ENCODE measurements around the gene RPUSD3.
"Not testable (repeated sequence)": the region's sequence is repeated elsewhere in the genome, so short reads cannot be mapped to it uniquely, and the experiment has no call there.

Gene RPUSD3

DNA sequence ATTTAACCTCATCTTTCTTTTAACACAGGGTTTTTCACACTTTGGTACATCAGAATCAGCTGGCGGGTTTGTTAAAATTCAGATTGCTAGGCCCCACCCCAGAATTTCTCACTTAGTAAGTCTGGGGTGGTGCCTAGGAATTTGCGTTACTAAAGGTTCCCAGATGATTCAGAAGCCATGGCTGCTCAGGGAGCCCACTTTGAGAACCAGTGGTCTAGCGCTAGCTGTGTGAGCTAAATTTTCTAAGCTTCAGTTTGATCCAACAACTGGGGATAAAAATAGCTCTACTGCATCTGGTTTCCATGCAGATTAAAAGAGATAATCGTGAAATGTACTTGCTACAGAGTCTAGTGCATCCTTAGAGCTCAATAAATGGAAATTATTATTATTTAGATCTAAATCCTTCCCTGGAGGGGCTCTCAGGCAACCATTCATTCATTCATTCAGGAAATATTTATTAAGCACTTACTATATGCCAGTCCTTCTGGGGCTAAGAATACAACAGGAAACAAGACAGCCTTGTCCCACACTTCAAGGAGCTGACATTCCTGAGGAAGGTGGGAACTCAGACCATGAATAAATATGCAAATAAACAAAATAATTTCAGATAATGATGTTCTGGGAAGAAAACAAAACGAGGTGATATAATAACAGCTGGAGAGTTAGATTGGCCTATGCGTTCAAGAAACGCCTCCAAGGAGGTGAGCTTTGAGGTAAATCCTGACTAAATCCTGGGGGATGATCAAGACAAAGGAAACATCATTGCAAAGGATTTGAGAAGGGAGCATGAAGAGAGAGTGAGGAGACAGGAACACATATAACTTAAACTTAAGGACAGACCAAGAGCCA is 40.1 kb upstream of the RPUSD3 start:
- Histone ChIP-seq H3K27ac (ENCODE audit: low read depth, low read length) (peak overlapping the region; percentile 74), H3K4me1 (ENCODE audit: control insufficient read depth in 5 of 5, insufficient read depth in 5 of 5, low read length in 5 of 5) (peaks cover 3 to 14% (median 11%) of the 10 kb centered on the region in 5 donors)

DNA sequence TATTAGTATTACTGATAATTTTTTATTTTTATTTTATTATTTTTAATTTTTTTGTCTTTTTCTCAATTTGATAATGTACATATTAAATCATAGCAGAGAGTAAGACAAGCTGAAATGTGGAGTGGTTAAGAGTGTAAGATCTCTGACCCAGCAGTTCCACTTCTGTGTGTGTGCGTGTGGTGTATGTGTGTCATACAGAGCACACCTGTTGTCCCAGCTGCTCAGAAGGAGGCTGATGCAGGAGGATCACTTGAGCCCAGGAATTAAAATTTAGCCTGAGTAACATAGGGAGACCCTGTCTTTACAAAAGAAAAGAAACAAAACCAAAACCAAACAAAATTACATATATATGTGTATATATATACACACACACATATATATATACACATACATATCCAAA is 37.6 kb upstream of the RPUSD3 start:
- Histone ChIP-seq H3K36me3 (ENCODE audit: control insufficient read depth in 5 of 5, insufficient read depth in 5 of 5, low read length in 5 of 5) (peaks cover 0 to 17% (median 7%) of the 10 kb centered on the region in 5 donors), H3K4me3 (ENCODE audit: low read depth in 1 of 5, low read length in 5 of 5) (no peak overlapping the region), H3K9ac (ENCODE audit: low read length in 5 of 5) (no peak overlapping the region), H3K9me3 (ENCODE audit: control insufficient read depth in 5 of 5, low read length in 5 of 5) (no peaks in the 10 kb centered on the region), H3K4me1 (ENCODE audit: control insufficient read depth in 5 of 5, insufficient read depth in 5 of 5, low read length in 5 of 5) (peaks cover 6 to 33% (median 32%) of the 10 kb centered on the region in 5 donors), H3K27ac (ENCODE audit: low read depth, low read length) (no peak overlapping the region), H3K27me3 (ENCODE audit: control insufficient read depth in 5 of 5, insufficient read depth in 4 of 5, low read length in 5 of 5) (no peaks in the 10 kb centered on the region)

More for the DNA sequence above, 40.1 kb upstream of the RPUSD3 start:
- Histone ChIP-seq H3K4me3 (ENCODE audit: low read depth in 1 of 5, low read length in 5 of 5) (no peak overlapping the region), H3K27me3 (ENCODE audit: control insufficient read depth in 5 of 5, insufficient read depth in 4 of 5, low read length in 5 of 5) (no peaks in the 10 kb centered on the region), H3K9me3 (ENCODE audit: control insufficient read depth in 5 of 5, low read length in 5 of 5) (no peaks in the 10 kb centered on the region), H3K9ac (ENCODE audit: low read length in 5 of 5) (peak overlapping the region in 1 of 5 donors; percentile 28), H3K36me3 (ENCODE audit: control insufficient read depth in 5 of 5, insufficient read depth in 5 of 5, low read length in 5 of 5) (no peaks in the 10 kb centered on the region)

DNA sequence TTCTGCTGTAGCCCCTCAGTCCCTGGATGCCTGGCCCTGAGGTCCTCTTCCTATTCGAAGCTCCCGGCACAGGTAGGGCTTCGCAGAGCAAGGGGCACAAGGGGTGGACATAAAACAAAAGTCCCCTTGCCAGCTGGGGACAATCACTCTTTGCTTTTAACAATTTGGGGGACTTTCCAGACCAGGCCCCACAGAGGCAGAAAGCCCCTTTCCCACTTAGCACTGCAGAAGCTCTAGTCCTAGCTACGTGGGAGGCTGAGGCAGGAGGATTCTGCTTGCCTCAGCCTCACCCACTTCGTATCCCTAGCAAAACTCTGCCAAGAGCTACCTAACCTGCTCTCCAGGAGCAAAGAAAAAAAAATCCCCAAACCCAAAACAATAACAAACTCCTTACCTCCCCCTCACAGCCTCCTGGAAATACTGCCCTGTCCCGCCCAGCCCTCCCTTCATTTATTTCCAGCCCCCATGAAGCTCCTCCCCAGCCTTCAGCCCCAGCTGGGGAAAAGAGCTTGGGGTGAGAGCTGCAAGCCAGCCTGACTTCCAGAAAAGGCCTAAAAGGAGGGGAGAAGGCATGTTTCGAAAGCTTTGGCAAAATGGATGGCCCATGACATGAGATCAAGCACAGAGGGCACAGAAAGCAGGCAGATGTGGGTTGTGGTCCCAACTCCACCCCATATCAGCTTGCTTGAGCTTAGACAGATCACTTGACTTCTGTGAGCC is 36.2 kb upstream of the RPUSD3 start, which contains the start of gene CIDEC:
TSS of gene CIDEC (minus strand) at position 424 of the 720 bp plus-strand sequence. CDS start 1,767 bp downstream, outside the sequence.
- Histone ChIP-seq H3K36me3 (ENCODE audit: control insufficient read depth in 5 of 5, insufficient read depth in 5 of 5, low read length in 5 of 5) (peaks cover 4 to 24% (median 7%) of the 10 kb centered on the region in 5 donors), H3K9me3 (ENCODE audit: control insufficient read depth in 5 of 5, low read length in 5 of 5) (no peaks in the 10 kb centered on the region), H3K9ac (ENCODE audit: low read length in 5 of 5) (peak within 1 kb of the TSS; percentile 71 to 98 (median 88)), H3K27ac (ENCODE audit: low read depth, low read length) (peak within 1 kb of the TSS; percentile 99), H3K4me1 (ENCODE audit: control insufficient read depth in 5 of 5, insufficient read depth in 5 of 5, low read length in 5 of 5) (peaks cover 6 to 47% (median 42%) of the 10 kb centered on the region in 5 donors), H3K27me3 (ENCODE audit: control insufficient read depth in 5 of 5, insufficient read depth in 4 of 5, low read length in 5 of 5) (no peaks in the 10 kb centered on the region), H3K4me3 (ENCODE audit: low read depth in 1 of 5, low read length in 5 of 5) (peak within 1 kb of the TSS; percentile 53 to 84 (median 74))

DNA sequence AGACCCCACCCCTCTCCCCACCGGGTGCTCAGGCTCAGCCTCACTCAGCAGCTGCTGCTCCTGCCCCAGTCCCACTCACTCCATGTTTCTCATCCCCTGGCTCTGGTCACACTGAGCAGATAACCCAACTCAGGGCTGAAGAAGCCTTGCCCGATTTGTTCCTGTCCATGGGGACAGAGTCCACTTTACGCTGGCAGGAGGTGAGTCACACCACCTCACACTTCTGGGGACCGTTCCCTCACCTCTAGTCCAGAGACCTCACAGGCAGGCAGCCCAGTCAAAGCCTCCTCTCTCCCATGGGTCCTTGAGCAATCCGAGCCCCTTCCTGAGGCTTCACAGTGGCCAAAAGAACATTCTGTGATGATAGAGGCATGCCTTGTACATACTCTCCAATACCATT is 34.9 kb upstream of the RPUSD3 start:
- Histone ChIP-seq H3K27me3 (ENCODE audit: control insufficient read depth in 5 of 5, insufficient read depth in 4 of 5, low read length in 5 of 5) (no peaks in the 10 kb centered on the region), H3K4me1 (ENCODE audit: control insufficient read depth in 5 of 5, insufficient read depth in 5 of 5, low read length in 5 of 5) (peaks cover 6 to 52% (median 40%) of the 10 kb centered on the region in 5 donors), H3K9ac (ENCODE audit: low read length in 5 of 5) (peak overlapping the region in 4 of 5 donors; percentile 35 to 98 (median 90)), H3K9me3 (ENCODE audit: control insufficient read depth in 5 of 5, low read length in 5 of 5) (no peaks in the 10 kb centered on the region), H3K27ac (ENCODE audit: low read depth, low read length) (peak overlapping the region; percentile 99), H3K36me3 (ENCODE audit: control insufficient read depth in 5 of 5, insufficient read depth in 5 of 5, low read length in 5 of 5) (peaks cover 6 to 29% (median 8%) of the 10 kb centered on the region in 5 donors), H3K4me3 (ENCODE audit: low read depth in 1 of 5, low read length in 5 of 5) (peak overlapping the region; percentile 53 to 84 (median 75))

DNA sequence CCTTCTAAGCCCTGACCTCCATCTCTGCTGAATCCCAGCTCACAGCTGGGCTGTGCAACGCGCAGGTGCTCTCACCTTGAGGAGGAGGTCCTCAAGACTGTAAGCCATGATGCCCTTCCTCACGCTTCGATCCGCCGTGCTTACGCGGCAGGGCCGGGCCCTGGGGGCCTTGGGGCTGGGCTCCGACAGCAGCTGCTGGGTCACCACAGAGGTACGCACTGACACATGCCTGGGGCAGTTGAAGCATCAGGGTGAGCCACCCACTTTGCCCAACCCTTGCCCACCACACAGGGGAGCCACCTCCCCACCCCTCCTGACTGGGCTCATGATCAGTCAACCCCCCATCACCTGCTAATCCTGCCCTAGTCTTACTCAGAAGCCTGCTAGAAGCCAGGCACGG is 33.2 kb upstream of the RPUSD3 start:
- H3K36me3 ChIP-seq (ENCODE audit: control insufficient read depth in 5 of 5, insufficient read depth in 5 of 5, low read length in 5 of 5), result peaks cover 6 to 39% (median 10%) of the 10 kb centered on the region in 5 donors
- H3K27me3 ChIP-seq (ENCODE audit: control insufficient read depth in 5 of 5, insufficient read depth in 4 of 5, low read length in 5 of 5), result no peaks in the 10 kb centered on the region
- H3K4me3 ChIP-seq (ENCODE audit: low read depth in 1 of 5, low read length in 5 of 5), result peak overlapping the region; percentile 18 to 76 (median 53)

DNA sequence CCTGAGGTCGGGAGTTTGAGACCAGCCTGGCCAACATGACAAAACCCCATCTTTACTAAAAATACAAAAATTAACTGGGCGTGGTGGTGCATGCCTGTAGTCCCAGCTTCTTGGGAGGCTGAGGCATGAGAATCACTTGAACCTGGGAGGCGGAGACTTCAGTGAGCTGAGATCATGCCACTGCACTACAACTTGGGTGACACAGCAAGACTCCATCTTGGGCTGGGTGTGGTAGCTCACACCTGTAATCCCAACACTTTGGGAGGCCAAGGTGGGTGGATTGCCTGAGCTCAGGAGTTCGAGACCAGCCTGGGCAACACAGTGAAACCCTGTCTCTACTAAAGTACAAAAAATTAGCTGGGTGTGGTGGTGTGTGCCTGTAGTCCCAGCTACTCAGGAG is 32.4 kb upstream of the RPUSD3 start:
- Histone ChIP-seq H3K36me3 (ENCODE audit: control insufficient read depth in 5 of 5, insufficient read depth in 5 of 5, low read length in 5 of 5) (peaks cover 6 to 42% (median 14%) of the 10 kb centered on the region in 5 donors), H3K27ac (ENCODE audit: low read depth, low read length) (peak overlapping the region; percentile 45), H3K4me1 (ENCODE audit: control insufficient read depth in 5 of 5, insufficient read depth in 5 of 5, low read length in 5 of 5) (peaks cover 6 to 68% (median 40%) of the 10 kb centered on the region in 5 donors), H3K4me3 (ENCODE audit: low read depth in 1 of 5, low read length in 5 of 5) (peak overlapping the region in 3 of 5 donors; percentile 2 to 47 (median 47))
- not testable (repeated sequence) for H3K9ac ChIP-seq (ENCODE audit: low read length in 5 of 5); H3K27me3 ChIP-seq (ENCODE audit: control insufficient read depth in 5 of 5, insufficient read depth in 4 of 5, low read length in 5 of 5); H3K9me3 ChIP-seq (ENCODE audit: control insufficient read depth in 5 of 5, low read length in 5 of 5)

More for the DNA sequence above, 33.2 kb upstream of the RPUSD3 start:
- Histone ChIP-seq H3K9ac (ENCODE audit: low read length in 5 of 5) (peak overlapping the region in 3 of 5 donors; percentile 50 to 98 (median 56)), H3K9me3 (ENCODE audit: control insufficient read depth in 5 of 5, low read length in 5 of 5) (no peaks in the 10 kb centered on the region), H3K4me1 (ENCODE audit: control insufficient read depth in 5 of 5, insufficient read depth in 5 of 5, low read length in 5 of 5) (peaks cover 6 to 66% (median 40%) of the 10 kb centered on the region in 5 donors), H3K27ac (ENCODE audit: low read depth, low read length) (peak overlapping the region; percentile 99)

DNA sequence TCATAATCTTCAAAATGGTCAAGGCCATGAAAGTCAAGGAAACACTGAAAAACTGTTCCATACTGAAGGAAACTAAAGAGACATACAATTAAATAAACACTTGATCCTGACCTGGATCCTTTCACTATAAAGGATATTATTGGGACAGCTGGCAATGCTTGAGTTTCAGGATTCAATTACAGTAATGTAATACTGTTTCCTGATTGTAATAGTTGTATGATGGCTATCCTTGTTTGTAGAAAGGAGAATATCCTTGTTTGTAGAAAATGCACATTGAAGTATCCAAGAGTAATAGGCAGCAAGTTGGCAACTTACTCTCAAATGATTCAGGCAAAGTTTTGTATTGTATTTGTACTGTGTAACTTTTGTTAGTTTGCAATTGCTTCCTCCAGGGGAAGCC is 31.6 kb upstream of the RPUSD3 start:
- H3K9me3 ChIP-seq (ENCODE audit: control insufficient read depth in 5 of 5, low read length in 5 of 5), result no peaks in the 10 kb centered on the region
- H3K36me3 ChIP-seq (ENCODE audit: control insufficient read depth in 5 of 5, insufficient read depth in 5 of 5, low read length in 5 of 5), result peaks cover 7 to 45% (median 17%) of the 10 kb centered on the region in 5 donors
- H3K4me1 ChIP-seq (ENCODE audit: control insufficient read depth in 5 of 5, insufficient read depth in 5 of 5, low read length in 5 of 5), result peaks cover 6 to 68% (median 38%) of the 10 kb centered on the region in 5 donors
- peak overlapping the region; percentile 45 for H3K27ac ChIP-seq (ENCODE audit: low read depth, low read length)
- H3K9ac ChIP-seq (ENCODE audit: low read length in 5 of 5), result no peak overlapping the region
- peak overlapping the region in 4 of 5 donors; percentile 2 to 48 (median 34) for H3K4me3 ChIP-seq (ENCODE audit: low read depth in 1 of 5, low read length in 5 of 5)
- H3K27me3 ChIP-seq (ENCODE audit: control insufficient read depth in 5 of 5, insufficient read depth in 4 of 5, low read length in 5 of 5), result no peaks in the 10 kb centered on the region

DNA sequence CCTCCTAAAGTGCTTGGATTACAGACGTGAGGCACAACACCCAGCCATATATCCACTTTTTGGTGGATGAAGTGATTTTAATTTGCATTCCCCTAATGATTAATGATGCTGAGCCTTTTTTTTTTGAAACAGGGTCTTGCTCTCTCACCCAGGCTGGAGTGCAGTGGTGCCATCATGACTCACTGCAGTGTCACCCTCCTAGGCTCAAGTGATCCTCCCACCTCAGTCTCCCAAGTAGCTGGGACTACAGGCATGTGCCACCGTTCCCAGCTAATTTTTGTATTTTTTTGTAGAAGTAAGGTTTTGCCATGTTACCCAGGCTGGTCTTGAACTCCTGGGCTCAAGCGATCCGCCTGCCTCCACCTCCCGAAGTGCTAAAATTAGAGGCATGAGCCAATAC is 28.3 kb upstream of the RPUSD3 start:
- not testable (repeated sequence) for H3K9ac ChIP-seq (ENCODE audit: low read length in 5 of 5); H3K9me3 ChIP-seq (ENCODE audit: control insufficient read depth in 5 of 5, low read length in 5 of 5); H3K4me3 ChIP-seq (ENCODE audit: low read depth in 1 of 5, low read length in 5 of 5); H3K27me3 ChIP-seq (ENCODE audit: control insufficient read depth in 5 of 5, insufficient read depth in 4 of 5, low read length in 5 of 5)
- peak overlapping the region; percentile 74 for H3K27ac ChIP-seq (ENCODE audit: low read depth, low read length)
- H3K36me3 ChIP-seq (ENCODE audit: control insufficient read depth in 5 of 5, insufficient read depth in 5 of 5, low read length in 5 of 5), result peaks cover 10 to 59% (median 32%) of the 10 kb centered on the region in 5 donors
- H3K4me1 ChIP-seq (ENCODE audit: control insufficient read depth in 5 of 5, insufficient read depth in 5 of 5, low read length in 5 of 5), result peaks cover 0 to 68% (median 22%) of the 10 kb centered on the region in 5 donors

DNA sequence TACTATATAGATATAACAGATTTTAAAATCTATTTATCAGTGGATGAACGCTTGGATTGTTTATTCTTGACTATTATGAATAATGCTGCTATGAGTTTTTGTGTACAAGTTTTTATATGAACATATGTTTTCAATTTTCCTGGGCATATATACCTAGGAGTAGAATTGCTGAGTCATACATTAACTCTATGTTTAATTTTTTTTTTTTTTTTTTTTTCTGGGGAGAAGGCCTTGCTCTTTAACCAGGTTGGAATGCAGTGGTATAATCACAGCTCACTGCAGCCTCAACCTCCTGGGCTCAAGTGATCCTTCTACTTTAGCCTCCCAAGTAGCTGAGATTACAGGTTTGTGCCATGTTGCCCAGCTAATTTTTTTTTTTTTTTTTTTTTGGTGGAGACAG is 27.2 kb upstream of the RPUSD3 start:
- Histone ChIP-seq H3K4me3 (ENCODE audit: low read depth in 1 of 5, low read length in 5 of 5) (no peak overlapping the region), H3K36me3 (ENCODE audit: control insufficient read depth in 5 of 5, insufficient read depth in 5 of 5, low read length in 5 of 5) (peaks cover 10 to 60% (median 30%) of the 10 kb centered on the region in 5 donors), H3K9ac (ENCODE audit: low read length in 5 of 5) (peak overlapping the region in 1 of 5 donors; percentile 13), H3K9me3 (ENCODE audit: control insufficient read depth in 5 of 5, low read length in 5 of 5) (no peaks in the 10 kb centered on the region), H3K27ac (ENCODE audit: low read depth, low read length) (peak overlapping the region; percentile 74), H3K27me3 (ENCODE audit: control insufficient read depth in 5 of 5, insufficient read depth in 4 of 5, low read length in 5 of 5) (no peaks in the 10 kb centered on the region), H3K4me1 (ENCODE audit: control insufficient read depth in 5 of 5, insufficient read depth in 5 of 5, low read length in 5 of 5) (peaks cover 0 to 67% (median 22%) of the 10 kb centered on the region in 5 donors)
